HL-60 (cell line): ENCODE results near the gene GRIK5.

Experiments
- CTCF ChIP-seq: IDR thresholded peaks from one replicate; pipeline ENCODE4 v1.5.1; 2011; ENCODE audit warnings: low read length, control low read depth, inconsistent platforms; ENCODE audit not compliant: insufficient read depth
- GABPA ChIP-seq: IDR thresholded peaks from 2 replicates; pipeline ENCODE4 v1.6.1; 2012; ENCODE audit warnings: low read depth
- POLR2AphosphoS5 ChIP-seq: IDR thresholded peaks from 2 replicates; pipeline ENCODE4 v1.6.1; 2012; ENCODE audit warnings: low read depth
- REST ChIP-seq: IDR thresholded peaks from 2 replicates; pipeline ENCODE4 v1.6.1; 2012; ENCODE audit warnings: low read depth; ENCODE audit not compliant: insufficient replicate concordance

DNA sequence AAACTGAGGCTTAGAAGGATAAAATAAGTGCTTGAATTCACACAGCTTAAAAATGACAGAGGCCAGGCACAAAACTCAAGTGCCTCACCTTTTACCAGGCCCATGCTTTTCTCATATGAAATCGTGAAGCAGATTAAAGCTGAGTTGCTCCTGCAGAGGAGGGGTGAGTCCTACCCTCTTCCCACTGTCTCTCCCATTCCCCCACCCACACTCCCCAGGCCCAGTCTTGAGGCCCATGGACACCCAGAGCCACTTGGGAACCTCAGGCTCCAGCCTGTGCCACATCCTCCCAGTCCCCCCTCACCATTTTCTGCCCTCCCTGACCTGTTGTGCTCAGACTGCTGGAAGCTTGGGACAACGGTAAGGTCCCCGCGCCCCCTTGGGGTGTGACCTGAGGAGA is 23.5 kb upstream of the GRIK5 start:
- TF ChIP-seq CTCF (no peak), POLR2AphosphoS5 (no peak), REST (no peak), GABPA (no peak)
